ENCODE measurements around the gene NTM.

The NTM gene

GRCh38 chr11:132137289-132137980 is 767.0 kb downstream of the NTM start:
- DNase-seq: no peak

GRCh38 chr11:132137981-132138313 is 767.5 kb downstream of the NTM start:
- no peak for DNase-seq

DNA sequence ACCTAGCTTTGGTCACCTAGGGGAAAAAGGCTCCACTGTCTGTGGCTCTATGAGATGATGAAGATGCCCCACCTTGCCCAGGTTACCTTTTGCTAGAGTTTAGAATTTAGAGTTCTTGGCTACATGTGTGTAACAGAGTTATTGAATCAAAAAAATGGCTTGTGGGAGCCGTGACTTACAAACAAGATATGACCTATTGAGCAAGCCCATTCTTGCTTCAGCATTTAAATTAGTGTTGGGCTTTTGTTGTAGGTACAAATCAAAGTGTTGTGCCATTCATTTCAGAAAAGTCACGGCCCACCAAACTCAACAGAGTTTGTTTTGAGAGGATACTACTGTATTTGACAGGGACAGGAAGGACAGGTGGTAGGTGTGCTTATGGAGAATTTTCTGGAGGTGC is 768.8 kb downstream of the NTM start:
- no peak for DNase-seq

GRCh38 chr11:132140056-132140455 is 769.6 kb downstream of the NTM start:
- DNase-seq: no peak

DNA sequence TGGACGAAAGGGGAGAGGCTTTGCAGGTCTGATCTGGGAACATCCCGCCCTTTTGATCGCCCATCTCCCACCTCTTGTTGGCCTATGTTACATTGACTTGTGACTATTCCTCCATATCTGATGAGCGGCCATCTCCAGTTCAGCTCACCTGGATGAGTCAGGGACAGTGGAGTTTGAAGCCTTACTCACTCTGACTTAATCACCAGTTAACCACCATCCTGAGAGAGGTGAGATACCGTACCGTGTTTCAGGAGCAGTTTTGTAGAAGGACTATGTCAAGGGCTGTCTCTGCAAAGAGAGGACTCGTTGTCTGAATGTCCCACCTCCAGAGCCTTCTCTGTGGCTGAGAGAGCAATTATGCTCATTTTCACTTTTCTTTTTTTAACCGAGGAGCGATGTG is 771.7 kb downstream of the NTM start:
- DNase-seq: no peak

DNA sequence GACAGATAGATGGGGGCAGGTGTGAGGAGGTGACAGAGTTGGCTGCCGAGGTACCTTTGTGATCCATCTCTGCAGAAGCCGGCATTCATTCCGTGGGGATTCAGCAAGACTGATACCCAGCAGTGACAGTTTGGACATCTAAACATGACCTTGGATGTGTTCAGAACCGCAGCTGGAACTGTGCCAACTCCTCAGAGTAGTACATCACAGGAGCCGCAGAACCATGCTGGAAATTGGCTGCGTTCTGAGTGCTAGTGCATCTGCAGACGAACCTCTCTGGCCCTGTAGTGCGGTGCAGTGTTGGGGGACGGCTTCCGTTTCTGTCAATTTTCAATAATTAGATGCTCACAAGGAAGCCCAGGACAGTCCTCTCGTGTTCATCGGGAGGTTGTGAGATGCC is 772.1 kb downstream of the NTM start:
- no peak for DNase-seq

GRCh38 chr11:132147464-132147863 is 777.0 kb downstream of the NTM start:
- DNase-seq: no peak

DNA sequence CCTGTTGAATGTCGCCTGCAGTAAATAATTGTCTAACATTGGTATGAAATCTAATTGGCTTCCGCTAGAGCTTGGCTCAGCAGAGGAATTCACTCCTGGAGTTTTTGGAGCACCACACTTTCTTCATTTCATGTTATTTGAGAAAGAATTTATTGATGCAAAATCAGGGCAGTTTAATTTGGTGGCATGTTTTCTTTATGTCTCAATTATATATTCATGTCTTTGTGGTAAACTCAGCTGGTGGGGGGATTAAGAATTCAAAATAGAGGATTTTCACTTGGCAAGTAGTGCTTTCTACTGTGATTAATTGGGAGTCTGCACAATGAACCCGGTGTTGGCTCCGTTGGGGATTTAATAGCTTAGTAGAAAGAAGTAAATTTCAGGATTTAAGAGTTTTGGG is 784.4 kb downstream of the NTM start:
- no peak for DNase-seq

DNA sequence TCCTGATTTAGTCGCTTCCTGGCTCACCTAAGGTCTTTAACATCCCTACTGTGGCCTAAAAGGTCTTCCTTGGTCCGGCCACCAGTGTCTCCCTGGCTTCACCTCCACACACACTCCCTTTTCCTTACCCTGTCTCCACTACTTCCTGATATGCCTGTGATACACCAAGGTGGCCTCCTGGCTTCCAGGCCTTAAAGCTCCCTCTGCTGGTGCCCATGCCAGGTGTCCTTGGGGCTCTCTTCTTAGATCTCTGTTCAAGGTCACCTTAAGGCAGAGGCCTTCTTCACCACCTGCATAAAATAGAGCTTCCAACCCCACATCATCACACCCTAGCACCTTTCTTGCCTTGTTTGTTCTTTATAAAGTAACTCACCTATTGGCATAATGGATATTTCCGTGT is 787.7 kb downstream of the NTM start:
- DNase-seq: no peak

GRCh38 chr11:132158696-132159095 is 788.3 kb downstream of the NTM start:
- DNase-seq: no peak

DNA sequence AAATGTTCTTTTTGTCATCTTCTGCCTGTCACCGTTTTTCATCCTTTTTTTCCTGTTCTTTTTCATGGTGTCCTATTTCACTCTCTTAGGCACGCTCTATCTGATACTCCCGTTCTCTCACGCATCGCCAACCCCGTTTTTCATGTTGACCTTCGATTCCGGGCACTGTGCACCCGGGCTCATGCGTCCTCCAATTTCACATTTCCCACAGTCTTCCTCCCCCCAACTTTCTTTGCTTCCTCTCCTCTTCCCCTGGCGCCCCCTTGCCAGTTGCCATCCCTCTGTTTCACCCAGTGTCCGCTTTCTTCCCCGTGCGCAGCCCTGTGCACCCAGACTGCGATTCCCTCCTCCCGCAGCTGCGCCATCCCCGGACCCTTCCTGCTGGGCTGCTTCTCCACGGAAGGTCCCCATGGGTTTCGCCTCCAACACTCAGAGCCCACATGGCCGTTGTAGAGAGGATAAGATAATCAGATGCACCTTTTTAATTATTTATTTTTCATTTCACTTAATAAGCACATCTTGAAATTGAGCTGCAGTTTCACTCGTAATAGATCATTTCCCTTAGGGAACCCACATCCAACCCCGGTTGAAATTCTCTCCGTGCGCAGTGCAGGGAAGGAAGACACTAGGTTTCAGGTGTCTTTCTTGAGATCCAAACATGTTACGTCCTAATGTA is 791.1 kb downstream of the NTM start:
- no peak for DNase-seq

GRCh38 chr11:132168344-132168981 is 798.0 kb downstream of the NTM start:
- no peak for DNase-seq

DNA sequence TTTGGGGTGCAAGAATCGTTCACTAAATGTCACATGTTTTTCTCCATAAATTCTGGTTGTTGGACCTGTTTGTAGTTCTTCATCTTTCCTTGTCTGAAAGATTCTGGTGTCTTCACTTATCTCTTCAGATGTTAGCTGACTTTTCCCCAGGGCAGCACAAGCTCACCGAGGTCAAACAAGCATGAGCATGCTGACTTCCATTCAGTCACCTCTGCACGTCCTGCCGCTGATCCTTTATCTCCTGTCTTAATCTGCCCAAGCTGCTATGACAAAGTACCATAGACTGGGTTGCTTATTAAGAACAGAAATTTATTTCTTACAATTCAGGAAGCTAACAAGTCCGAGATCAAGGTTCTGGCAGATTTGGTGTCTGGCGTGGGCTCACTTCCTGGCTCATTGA is 800.6 kb downstream of the NTM start:
- DNase-seq: no peak

DNA sequence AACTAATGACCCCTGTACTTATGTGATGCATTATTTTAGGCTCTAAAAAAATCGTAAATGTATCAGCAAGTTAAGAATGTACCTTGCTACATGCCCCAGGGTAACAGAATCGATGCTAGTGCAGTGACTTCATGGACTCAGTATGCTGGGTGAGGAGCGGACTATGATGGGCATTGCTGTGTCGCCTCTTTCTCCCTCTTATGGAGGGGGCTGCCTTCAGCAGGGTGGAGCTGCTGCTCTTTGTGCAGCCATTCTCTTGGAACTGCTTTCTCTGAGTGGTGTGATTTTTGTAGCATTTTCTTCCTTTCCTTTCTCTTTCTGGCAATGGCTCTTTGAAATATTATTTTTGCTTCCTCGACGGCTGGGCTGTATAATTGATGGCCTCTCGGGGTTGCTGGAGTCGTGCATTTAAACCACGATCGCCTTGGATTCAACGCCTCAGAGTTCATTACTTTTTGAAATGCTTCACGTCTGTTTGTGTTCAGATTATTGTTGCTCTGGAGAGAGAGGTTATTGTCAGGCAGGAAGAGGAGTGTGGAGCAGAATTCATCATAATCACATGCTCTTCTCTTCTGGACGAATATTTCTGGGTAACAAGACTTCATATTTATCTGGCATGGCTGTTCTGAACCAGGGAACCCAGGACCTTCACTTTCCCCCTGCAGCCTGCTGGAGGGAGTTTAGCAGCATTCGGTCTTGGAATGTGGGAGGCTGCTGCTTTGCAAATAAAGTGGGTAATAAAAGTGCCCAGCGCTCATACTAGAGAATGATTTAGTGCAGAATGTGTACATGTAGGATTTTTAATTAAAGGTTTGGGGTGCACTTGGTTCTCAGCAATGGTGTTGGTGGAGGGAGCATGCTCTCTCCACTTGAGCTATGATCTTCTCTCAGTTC is 804.2 kb downstream of the NTM start:
- DNase-seq: no peak

DNA sequence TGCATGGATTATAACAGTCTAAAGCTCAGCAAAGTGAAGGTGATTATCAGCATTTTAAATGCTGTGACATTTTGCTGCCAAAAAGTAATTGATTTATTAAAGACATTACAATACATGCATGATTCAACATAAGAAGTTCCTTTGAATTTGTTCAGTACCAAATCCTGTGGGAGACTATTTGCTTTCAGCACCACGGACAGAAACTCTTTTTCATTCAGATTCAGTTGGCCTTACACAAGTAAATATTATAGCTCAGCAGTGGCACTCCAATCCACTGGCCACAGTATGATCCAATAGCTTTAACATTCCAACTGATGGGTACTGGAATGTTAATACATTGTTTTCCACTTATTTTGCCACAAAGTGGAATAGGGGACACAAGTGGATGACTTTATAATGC is 806.7 kb downstream of the NTM start:
- no peak for DNase-seq

GRCh38 chr11:132184079-132184478 is 813.7 kb downstream of the NTM start:
- no peak for DNase-seq

DNA sequence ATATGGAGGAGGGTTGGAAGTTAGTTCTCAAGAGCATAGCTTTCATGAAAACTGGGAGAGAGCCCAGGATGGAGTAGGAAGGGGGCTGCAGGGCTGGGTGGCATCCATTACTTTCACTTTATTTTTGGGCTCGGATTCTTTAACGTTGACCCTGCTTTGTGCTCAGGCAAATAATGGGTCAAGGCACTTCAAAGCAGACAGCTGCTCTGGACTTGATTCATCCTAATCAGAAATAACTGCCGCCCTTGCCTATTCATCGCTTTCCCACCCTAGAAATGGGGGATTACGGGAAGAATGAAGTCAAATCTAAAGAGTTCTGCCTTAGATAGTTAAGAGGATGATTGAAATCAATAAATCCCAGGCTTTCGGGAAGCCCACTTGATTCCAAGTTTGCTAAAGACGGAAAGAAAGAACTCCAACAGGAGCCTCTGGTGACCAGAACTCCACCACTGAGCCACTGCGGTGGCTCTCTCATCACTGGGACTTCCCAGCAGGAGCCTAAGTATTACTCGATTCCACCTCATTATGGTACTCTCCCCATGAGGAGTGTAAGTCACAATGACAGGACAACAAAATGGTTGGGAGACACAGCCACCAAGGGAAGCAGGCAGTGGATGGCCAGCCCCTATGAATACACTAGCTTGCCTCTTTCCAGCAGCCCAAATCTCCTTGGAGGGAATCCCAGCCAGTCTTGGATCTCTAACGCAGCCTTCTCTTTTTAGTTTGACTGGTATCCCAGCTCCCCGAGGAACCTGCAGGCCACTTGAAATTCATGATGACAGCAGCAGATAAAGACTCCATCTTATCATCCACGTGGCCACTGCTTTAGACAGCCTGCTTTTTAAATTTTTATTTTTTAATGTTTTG is 815.5 kb downstream of the NTM start:
- DNase-seq: no peak

DNA sequence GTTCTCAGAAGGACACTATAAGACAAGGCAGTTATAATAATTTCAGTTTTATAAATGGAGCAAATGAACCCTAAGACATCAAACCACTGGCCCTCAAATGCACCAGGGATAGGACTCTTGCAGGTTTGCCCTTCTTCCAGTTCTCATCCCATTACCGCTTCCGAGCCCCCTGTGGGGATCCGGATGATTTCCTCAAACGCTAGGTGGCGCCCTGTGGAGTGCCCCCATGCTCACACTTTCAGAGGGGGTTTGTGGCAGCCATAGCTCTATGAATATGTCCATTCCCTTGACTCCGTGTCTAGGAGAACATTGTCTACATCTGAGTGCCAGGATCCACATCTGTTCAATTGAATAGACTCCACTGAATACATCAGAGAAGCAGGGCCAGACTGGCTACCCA is 816.3 kb downstream of the NTM start:
- DNase-seq: no peak

- no peak for DNase-seq
These were observed 817.0 kb downstream of the NTM start for GRCh38 chr11:132187386-132187785.

DNA sequence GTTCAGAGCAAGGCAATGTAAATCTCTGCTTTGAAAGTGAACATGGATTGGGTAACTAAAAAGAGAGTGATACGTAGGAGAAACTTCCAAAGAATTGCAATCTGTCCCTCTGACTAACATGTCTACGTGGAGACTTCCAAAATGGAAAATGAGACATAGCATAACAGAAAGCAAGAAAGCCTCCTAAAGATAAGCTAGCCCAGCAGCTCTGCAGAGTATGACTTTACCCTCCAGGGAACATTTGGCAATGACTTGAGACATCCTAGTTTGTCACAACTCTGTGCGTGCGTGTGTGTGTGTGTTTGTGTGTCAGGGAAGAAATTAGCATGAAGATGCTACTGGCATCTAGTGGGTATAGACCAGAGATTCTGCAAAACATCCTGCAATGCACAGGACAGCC is 817.4 kb downstream of the NTM start:
- DNase-seq: no peak

- DNase-seq: no peak
These were observed 826.5 kb downstream of the NTM start for GRCh38 chr11:132196928-132197327.

GRCh38 chr11:132200353-132200936 is 830.0 kb downstream of the NTM start:
- no peak for DNase-seq

Measured in stimulated activated CD4-positive, alpha-beta T cell treated with anti-CD3 and anti-CD28 coated beads, Interleukin-1b, Interleukin-23, amount 100 ng/mL, for 48 hours (primary cell).